HG03442 (cell line): ENCODE measurements around the gene TEC.

Experiments used
- ATAC-seq: cut with Tn5 transposase; IDR thresholded peaks from one replicate; pipeline ENCODE4 v1.9.1; 2021; ENCODE audit warnings: mild to moderate bottlenecking, moderate library complexity; ENCODE audit not compliant: unreplicated experiment

TEC gene

DNA sequence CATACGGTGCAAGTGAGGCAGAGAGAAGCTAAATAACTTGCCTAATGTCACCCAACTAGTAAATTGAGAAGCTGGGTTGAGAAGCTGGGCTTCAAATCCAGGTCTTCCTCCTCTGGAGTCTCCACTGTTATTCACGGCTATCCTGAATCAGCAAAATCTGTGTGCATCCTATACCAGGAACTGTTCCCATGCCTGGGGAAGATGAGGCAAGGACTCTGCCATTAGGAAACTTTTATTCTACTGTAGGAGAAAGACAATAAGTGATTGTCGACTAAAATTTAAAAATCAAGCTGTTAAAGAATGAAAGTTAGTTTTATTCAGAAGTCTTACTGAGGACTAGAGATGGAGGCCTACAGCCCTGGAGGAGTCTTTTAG is 872 bp upstream of the TEC start:
- ATAC-seq = no peak

DNA sequence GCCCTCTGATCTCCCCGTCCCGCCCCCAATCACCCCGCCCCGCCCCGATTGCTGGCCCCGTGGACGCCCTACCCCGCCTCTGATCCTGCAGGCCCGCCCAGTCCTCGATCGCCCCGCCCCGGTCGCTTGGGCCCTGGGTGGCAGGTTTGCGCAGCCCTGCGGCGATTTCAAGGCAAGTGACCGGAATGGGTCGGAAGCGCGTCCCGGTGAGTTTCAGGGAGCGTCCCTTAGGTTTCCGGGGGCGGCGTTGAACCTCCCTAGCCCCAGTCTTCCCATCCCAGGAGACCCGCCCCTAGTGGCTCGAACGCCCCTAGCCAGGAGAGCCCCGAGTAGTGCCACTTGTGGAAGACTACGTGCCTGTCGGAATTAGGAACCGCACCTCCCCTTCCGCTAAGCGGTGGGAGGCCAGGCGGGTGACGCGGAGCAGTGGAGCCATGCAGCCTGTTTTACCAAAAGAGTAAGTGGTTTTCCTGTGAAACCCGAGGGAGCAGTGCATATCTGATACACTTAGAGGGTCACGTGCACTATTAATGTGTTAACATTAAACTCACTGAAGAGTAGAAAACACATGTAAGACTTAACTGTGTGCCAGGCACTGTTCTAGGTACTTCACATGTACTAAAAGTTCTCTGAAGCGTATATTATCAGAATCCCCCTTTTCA is 354 bp upstream of the TEC start:
- ATAC-seq = peak; percentile 78

DNA sequence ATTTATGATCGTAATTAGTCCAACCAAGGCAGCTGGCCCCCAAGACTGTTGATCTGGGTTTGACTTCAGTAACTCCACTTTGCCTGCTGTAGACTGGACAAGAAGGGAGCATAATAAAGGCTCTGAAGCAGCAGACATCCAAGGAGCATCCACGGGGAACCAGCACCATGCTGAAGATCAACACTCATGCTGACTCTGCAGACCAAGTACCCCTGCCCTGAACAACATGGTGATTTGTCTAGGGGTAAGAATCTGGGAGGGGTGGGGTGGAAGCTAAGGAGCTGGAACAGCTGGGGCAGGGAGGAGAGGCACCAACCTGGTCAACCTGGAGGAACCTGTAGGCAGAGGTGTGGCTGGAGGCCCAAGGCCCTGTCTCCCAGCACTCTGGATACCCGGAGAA is 2.1 kb downstream of the TEC start:
- ATAC-seq = no peak

DNA sequence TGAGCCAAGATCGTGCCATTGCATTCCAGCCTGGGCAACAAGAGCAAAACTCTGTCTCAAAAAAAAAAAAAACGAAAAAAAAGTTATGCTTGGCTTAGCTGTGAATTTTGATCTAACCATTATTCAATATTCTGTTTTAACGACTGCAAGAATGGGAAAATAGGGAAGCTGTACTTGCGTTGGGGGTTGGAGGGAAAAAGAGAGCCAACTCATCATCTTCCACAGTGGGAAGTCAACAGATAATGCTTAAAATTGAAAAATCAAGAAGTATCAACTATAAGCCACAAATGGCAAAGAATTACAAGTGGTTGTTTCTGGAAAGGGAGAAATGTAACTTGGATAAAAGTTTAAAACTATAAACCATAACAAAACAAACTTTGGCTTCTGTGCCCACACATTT is 2.9 kb downstream of the TEC start:
- ATAC-seq = no peak

DNA sequence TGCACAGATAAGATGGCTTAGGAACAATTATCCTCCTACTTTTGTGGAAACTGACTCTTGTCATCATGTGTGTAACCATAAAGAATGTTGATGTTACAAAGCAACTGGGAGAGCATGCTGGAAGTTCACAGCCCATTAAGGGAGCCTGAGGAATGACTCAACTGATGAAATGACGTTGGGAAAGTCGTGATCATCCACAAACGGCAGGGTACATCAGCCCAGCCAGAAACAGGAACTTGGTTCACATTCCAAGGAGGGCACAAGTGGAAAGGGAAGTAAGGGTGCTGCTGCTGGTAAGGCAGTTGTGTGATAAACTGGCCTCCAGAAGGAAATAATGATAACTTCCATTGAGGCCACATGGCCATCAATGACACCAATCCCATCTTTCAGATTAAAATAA is 6.7 kb downstream of the TEC start:
- ATAC-seq = no peak

DNA sequence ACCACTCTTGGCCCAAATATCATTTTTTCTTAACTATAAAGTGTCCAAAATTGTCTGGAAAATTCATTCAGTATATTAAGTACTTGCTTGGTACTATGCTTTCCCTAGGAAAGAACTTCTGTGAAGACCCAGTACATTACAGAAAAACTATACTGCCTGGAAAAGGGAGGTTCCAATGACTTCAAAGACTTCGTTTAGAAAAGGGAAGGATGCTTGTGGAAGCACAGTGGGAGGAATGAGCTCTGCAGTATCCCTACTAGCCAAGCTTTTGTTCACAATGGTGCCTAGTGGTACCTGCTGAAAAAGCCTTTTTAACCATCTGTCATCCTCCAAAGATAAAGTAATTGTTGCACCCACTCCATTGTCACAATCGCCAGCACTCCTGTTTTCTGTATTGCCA is 7.2 kb downstream of the TEC start:
- no peak for ATAC-seq

DNA sequence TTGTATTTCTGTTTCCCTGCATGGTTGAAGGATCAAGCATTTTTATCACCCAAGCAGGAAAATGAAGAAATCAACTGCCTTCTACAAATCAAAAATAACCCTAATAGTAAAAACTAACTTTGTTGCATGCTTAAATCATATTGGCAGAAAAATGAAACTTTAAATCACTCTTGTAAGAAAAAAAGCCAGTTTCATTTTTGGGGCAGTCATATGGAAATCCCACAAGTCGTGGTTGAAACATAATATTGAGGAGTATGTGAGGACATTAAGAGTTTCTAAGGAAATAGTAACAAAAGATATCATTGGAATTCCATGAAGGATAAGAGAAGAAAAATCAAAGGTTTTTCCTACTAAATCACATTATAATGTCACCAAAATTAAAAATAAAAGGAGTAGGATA is 8.4 kb downstream of the TEC start:
- peak; percentile 42 for ATAC-seq

DNA sequence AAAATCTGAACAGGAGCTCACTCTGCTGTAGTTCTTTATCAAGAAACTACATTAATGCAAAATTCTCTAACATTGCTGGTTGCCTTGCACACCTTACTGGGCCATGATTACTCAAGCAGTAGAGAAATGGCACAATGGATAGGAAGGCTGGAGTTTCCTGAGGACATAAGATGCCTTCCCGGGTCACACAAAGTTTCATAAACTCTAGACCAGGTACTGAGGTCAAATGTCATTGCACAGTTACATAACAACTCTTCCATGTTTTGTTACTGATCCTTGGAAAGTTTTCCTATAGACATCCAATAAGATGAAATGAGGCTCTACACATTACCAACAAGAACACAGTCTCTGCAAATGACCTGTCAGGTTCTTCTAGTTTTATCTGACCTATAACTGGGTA is 9.9 kb downstream of the TEC start:
- ATAC-seq = no peak

DNA sequence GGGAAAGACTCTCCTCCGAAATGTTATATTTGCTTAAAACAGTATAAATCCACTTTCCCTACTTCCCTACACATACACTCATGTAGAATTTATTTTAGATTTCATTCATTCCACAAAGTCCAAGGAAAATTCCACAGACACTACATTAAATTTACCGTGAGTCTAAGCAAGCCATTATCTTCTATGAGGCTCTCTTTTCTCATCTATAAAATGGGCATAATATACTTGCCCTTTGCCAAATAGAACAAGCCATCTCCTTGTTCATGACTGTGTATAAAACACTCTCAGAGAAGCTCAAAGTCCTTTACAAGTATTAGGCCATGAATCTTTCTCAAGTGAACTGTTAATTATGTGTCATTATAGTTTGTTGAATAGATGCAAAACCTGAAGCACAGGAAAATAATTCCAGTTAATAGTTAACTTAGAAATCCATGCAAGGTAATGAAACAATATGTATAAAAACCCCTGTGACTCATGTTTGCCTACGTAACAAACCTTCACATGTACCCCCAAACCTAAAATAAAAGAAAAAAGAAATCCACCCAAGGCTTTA is 10.7 kb downstream of the TEC start:
- ATAC-seq = no peak

DNA sequence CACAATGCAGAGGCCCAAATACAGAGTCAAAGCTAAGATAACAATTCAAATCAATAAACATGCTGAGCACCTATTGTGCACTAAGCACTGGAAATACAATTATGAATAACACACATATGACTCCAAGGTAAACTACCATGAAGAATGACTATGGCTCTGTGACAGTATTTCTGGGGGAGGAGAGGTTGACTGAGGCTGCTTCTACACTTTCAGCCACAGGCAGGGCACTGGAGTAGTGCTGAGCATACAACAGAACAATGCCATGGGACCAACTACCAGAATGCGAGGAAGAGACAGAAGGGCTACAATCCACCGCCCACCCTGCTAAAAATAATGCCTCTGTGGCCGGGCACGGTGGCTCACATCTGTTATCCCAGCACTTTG is 13.7 kb downstream of the TEC start:
- no peak for ATAC-seq

DNA sequence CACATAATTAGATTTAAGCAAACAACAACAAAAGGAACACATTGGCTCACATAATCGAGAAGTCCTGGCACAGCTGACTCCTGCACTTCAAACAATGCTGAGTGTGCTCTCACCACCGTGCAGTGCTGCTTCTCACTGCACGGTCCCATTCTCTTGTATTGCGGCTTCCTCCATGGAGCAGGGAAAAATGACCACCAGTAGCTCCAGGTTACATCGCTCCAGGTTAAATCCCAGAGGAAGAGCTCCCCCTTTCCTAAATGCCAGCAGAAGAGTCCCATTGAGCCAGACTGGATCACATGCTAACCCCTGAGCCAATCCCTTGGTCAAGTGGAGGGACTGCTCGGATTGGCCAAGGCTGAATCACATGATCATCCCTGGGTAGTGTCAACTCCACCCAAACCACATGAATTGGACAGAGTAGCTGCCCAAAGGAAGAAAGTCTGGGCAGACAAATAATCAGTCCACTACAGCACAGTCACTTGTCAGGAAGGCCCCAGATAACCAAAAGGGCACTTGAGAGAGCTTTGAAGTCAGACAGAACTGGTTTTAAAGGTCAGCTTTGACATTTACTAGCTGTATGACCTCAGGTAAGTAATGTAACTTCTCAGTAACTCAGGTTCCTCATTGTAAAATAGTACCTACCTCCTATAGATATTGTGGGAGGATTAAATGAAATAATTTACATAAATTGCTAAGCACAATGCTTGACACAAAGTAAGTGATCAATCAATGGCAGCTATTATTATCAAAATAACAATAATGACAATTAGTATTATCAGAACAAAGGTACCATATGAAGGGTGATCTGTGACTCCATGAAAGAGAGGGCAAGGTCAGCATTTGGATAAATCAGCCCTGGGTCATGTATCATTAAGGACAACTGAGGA is 14.3 kb downstream of the TEC start:
- ATAC-seq = no peak

DNA sequence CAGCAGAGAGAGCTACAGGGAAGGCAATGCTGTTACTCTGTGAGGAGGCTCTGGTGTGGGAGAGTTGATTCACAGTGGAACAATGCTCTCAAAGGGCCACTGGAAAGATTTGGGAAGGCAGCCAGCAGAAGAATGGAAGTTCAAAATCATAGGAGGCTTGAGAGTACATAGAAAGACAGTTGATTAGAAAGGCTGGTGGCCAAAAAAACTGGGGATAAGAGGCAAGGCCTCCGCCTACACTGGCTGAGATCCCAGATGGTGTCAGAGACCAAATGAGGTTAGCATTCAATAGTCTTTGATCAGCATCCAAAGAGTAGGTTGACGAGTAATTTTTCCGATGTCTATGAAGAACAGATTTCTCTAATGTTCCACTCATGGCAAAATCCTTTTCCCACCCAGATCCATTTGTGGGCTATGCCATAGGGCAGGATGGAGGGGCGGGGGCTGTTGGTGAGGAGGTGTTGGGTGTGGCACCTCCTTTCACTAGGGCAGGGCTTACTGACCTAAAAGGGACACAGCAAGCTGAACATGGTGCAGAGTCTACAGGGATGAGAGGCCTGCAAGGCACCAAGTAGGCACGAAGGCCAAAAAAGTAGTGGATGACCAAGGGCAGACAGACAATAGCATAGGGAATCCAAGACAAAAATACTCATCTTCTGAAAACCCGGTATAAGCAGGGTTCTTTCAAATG is 15.1 kb downstream of the TEC start:
- no peak for ATAC-seq

DNA sequence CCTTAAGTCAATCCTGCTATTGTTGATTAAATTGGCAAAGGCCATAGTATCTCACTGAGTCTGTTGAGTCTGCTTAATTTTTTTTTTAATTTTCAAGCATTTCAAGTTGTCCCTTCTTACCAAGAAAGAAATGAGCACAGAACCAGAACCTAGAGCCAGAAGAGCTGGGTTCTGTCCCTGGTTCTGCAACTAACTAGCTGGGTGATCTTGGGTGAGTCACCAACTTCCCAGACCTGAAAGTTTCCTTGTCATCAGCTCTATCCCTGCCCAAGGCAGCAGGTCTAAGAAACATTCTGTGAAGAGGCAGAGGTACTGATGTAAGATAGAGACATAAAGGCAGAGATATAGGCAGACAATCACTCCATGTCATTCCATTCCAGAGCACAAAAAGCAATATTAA is 17.3 kb downstream of the TEC start:
- no peak for ATAC-seq

DNA sequence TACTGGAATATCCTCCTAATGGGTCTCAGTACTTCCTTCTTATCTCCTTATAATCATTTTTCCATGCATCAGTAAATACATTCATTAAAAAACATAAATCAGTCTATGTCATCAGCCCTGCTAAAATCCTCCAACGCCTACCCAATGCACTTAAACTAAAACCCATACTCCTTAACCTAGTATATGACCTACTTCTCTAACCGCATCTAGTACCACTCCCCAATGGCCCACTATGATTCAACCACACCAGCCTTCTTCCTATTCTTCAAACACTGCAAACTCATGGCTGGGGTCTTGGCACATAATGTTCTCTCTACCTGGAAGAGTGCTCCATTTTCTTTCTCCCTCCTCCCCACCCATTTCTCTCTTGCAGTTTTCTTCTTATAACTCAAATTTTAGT is 18.7 kb downstream of the TEC start:
- no peak for ATAC-seq

DNA sequence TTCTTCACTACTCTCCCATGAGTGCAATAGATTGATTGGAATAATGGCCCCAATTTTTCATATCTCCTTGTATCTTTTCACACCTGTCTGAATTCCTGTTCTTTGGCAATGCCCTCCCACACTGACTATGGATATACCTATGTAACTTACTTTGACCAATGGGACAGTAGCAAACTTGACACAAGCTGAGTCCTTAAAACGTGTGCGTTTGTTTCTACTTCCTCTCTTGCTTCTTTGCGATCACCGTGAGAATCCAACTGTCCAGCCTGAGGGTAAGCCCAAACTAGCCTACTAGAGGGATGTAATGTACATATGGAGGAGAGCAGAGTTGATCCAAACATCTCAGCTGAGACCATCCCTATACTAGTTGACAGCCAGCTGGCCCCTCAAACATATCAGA is 19.3 kb downstream of the TEC start:
- ATAC-seq = no peak

DNA sequence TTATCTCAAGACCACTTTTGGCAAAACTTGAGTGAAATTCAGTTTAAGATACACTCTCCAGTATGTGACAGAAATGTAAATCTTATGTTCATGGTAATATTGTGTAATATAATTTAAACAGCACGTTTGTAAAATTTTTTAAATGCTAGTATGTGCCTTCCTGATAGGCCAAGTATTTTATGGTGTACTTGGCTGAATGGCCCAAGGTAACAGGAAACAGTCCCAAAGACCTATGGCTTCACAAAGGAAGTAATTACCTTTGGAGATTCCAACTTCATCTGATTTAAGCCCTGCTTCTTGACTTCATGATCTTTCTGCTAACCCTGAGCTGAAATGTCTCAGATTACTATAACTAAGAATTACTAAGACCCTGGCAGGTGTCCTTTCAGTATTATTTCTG is 20.3 kb downstream of the TEC start:
- ATAC-seq = no peak

DNA sequence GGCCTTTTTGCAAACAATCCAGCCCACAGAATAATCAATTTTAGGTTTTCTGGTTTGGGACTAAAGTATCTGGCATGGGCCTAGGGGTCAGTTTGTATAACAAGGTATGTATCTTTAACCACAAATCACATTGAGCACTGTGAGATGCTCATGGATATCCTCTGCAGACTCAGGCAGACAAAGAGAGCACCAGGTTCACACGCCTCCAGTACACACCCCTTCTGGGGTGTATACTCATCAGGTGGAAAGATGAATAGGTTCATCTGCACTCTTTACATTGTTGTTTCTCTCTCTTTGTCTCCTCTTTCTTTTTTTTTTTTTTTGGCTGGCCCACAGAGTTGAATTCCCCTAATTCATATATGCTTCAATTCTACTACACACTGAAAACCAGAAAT is 21.1 kb downstream of the TEC start:
- ATAC-seq = peak; percentile 38

DNA sequence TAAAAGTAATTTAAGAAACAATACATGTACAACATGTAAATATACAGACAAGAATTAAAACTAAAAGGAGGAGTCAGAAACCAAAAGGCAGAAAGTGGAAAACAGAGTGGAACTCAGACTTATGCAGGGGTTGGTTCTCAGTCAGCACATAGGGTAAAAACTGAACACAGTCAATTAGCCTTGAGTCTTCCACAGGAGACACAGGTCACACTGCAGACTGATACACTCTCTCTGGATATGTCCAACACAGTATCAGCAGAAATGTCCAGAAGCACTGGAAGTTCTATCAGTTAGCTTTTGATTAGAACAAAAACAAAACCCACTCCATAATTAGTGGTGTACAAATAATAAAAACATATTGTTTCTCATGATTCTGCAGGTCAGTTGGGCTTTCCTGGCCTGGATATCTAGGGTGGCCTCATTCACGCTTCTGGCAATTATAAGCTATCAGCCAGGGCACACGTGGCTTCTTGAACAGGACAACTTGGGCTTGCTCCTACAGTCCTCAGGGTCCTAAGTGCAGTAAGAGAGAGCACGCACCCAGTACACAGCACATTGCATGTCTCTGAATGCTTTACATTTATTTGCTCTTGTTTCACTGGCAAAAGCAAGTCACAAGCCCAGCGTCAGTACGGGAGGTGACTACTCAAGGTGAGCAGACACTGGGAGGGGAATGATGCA is 21.6 kb downstream of the TEC start:
- peak; percentile 41 for ATAC-seq

DNA sequence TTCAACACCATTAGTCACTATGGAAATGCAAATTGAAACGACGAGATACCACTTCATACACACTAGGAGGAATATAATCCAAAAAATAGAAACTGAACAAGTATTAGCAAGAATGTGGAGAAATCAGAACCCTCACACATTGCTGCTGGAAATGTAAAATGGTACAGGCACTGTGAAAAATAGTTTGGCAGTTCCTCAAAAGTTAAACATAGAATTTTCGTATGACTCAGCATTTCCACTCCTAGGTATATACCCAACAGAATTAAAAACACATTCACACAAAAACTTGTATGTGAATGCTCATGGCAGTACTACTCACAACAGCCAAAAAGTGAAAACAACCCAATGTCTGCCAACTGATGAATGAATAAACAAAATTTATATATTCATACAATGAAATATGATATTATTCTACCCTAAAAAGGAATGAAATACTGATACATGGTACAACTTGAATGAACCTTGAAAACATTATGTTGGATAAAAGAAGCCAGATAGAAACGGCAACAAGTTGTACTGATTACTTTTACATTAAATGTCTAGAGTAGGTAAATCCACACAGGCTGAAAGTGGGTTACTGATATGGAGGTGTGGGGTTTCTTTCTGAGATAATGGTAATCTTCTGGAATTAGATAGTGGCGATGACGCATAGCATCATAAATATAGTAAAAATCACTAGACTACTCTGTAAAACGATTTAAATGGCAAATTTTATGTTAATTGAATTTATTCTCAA is 22.3 kb downstream of the TEC start:
- ATAC-seq = peak; percentile 52

DNA sequence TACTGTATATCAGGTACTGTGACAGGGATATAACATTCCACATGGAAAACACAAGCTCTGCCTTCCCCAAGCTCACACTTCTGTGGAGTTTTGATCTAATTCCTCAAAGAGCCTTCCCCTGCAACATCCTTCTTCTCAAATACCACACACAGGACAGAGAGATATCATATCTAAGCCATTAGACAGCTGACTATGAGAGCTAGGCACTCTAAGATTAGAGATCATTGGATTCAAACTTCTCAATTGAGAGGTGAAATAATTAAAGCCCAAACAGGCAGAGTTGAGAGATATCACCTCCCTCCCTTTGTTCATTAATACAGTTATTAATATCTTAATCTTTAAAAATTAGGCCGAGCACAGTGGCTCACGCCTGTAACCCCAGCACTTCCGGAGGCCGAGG is 25.0 kb downstream of the TEC start:
- no peak for ATAC-seq

DNA sequence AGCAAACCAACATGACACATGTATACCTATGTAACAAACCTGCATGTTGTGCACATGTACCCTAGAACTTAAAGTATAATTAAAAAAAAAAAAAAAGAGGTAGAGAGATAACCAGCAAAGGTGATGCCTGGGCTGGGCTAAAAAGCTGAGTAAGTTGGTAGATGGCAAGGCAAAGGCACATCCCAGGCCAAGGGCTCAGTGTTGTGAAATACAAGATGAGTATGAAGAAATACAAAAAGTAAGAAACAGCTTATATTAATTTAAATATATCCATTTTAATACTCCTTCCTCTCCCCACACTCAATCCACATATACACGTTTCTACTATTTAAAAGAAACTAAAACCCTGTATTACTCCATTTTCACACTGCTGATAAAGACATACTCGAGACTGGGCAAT is 25.8 kb downstream of the TEC start:
- ATAC-seq = no peak
